Measurements from ENCODE around the gene CACFD1.

Gene CACFD1

GRCh38 chr9:133496861-133497842 lies 37.4 kb downstream of the CACFD1 start:
- DNase-seq: no peak

GRCh38 chr9:133499132-133499891 lies 39.5 kb downstream of the CACFD1 start:
- no peak for DNase-seq

GRCh38 chr9:133499892-133500270 lies 40.1 kb downstream of the CACFD1 start:
- no peak for DNase-seq

- DNase-seq: no peak
These were observed 42.3 kb downstream of the CACFD1 start for GRCh38 chr9:133502112-133502511.

- DNase-seq: no peak
These were observed 45.5 kb downstream of the CACFD1 start for GRCh38 chr9:133505186-133505830.

GRCh38 chr9:133505901-133506652 lies 46.3 kb downstream of the CACFD1 start:
- no peak for DNase-seq

- no peak for DNase-seq
These were observed 46.9 kb downstream of the CACFD1 start for GRCh38 chr9:133506653-133507038.

- no peak for DNase-seq
These were observed 47.6 kb downstream of the CACFD1 start for GRCh38 chr9:133507246-133507965.

- DNase-seq: no peak
These were observed 48.3 kb downstream of the CACFD1 start for GRCh38 chr9:133508046-133508445.

GRCh38 chr9:133509179-133510083 lies 49.7 kb downstream of the CACFD1 start:
- DNase-seq: peak in 33 of 56 donors; percentile 12 to 74 (median 49)

GRCh38 chr9:133510926-133511505 lies 51.2 kb downstream of the CACFD1 start:
- DNase-seq: no peak

GRCh38 chr9:133511607-133512006 lies 51.8 kb downstream of the CACFD1 start:
- no peak for DNase-seq

- DNase-seq: no peak
These were observed 52.8 kb downstream of the CACFD1 start for GRCh38 chr9:133512253-133513213.

- DNase-seq: peak in 5 of 56 donors; percentile 11 to 31 (median 18)
These were observed 53.7 kb downstream of the CACFD1 start for GRCh38 chr9:133513214-133514100.

GRCh38 chr9:133514460-133515239 lies 54.9 kb downstream of the CACFD1 start:
- DNase-seq: peak in 40 of 56 donors; percentile 9 to 81 (median 54)

GRCh38 chr9:133515240-133515610 lies 55.4 kb downstream of the CACFD1 start:
- DNase-seq: no peak
